HG03139 (cell line): Measurements from ENCODE around the gene DPY19L1.
"Not testable (repeated sequence)": the region's sequence is repeated elsewhere in the genome, so short reads cannot be mapped to it uniquely, and the experiment has no call there.

Experiments used
- ATAC-seq: cut with Tn5 transposase; IDR thresholded peaks from one replicate; pipeline ENCODE4 v1.9.1; 2021; ENCODE audit not compliant: unreplicated experiment

Gene DPY19L1

GRCh38 chr7:34928052-34928451, 109.2 kb downstream of the DPY19L1 start:
- ATAC-seq, result peak; percentile 61

- not testable (repeated sequence) for ATAC-seq
These were observed 116.8 kb downstream of the DPY19L1 start for GRCh38 chr7:34920470-34920869.

GRCh38 chr7:34919038-34919437, 118.2 kb downstream of the DPY19L1 start:
- not testable (repeated sequence) for ATAC-seq

- not testable (repeated sequence) for ATAC-seq
These were observed 119.0 kb downstream of the DPY19L1 start for GRCh38 chr7:34918198-34918861.

- not testable (repeated sequence) for ATAC-seq
These were observed 119.8 kb downstream of the DPY19L1 start for GRCh38 chr7:34917515-34917914.

GRCh38 chr7:34916267-34916666, 121.0 kb downstream of the DPY19L1 start:
- ATAC-seq, result no peak

- ATAC-seq, result no peak
These were observed 125.0 kb downstream of the DPY19L1 start for GRCh38 chr7:34912236-34912635.

GRCh38 chr7:34906266-34906850, 130.9 kb downstream of the DPY19L1 start:
- ATAC-seq, result not testable (repeated sequence)

- ATAC-seq, result no peak
These were observed 132.3 kb downstream of the DPY19L1 start for GRCh38 chr7:34904987-34905386.

- ATAC-seq, result not testable (repeated sequence)
These were observed 133.4 kb downstream of the DPY19L1 start for GRCh38 chr7:34903921-34904320.

GRCh38 chr7:34902182-34902581, 135.1 kb downstream of the DPY19L1 start:
- ATAC-seq, result no peak

GRCh38 chr7:34900891-34901513, 136.3 kb downstream of the DPY19L1 start:
- ATAC-seq, result no peak

- no peak for ATAC-seq
These were observed 142.1 kb downstream of the DPY19L1 start for GRCh38 chr7:34895202-34895601.

GRCh38 chr7:34889951-34890350, 147.3 kb downstream of the DPY19L1 start:
- no peak for ATAC-seq

- ATAC-seq, result no peak
These were observed 150.4 kb downstream of the DPY19L1 start for GRCh38 chr7:34886856-34887255.

- ATAC-seq, result not testable (repeated sequence)
These were observed 153.4 kb downstream of the DPY19L1 start for GRCh38 chr7:34883855-34884254.

GRCh38 chr7:34879871-34880270, 157.4 kb downstream of the DPY19L1 start:
- no peak for ATAC-seq

- not testable (repeated sequence) for ATAC-seq
These were observed 158.1 kb downstream of the DPY19L1 start for GRCh38 chr7:34878944-34879735.
